WTC11 (cell line): ENCODE measurements around the gene MYBPH. TPM values are rescaled to one million over a fixed set of nuclear protein-coding genes. Genes with fewer than 3 reads are reported as not detected.

Source experiments
- ATAC-seq: fragments of 200-7000 bp; cut with Tn5 transposase; 2 replicates; pipeline ENCODE4 v1.10.0; 2021; ENCODE audit warnings: mild to moderate bottlenecking, moderate library complexity
- CTCF ChIA-PET: fragments of 300-600 bp; sonication (Branson Sonifier 250); formaldehyde crosslinking; loops from one replicate; lab custom pipeline; 2021; ENCODE audit warnings: antibody characterized with exemption; lab: Charles Lee
- POLR2A ChIA-PET: fragments of 350-600 bp; sonication (Branson Sonifier 250); formaldehyde crosslinking; loops from one replicate; lab custom pipeline; 2021; ENCODE audit warnings: antibody characterized with exemption; lab: Charles Lee
- DNase-seq: peaks from one replicate; pipeline ENCODE4 v3.0.0; 2021; ENCODE audit warnings: low spot score
- H3K27ac Mint-ChIP-seq: 2 replicates; pipeline ENCODE4 v1.8.0; 2021; ENCODE audit warnings: mixed read lengths
- H3K27me3 Mint-ChIP-seq: 2 replicates; pipeline ENCODE4 v1.8.0; 2021; ENCODE audit warnings: low read depth, mild to moderate bottlenecking, moderate library complexity, mixed read lengths
- H3K36me3 Mint-ChIP-seq: 2 replicates; pipeline ENCODE4 v1.8.0; 2021; ENCODE audit warnings: mixed read lengths
- H3K4me1 Mint-ChIP-seq: 2 replicates; pipeline ENCODE4 v1.8.0; 2022; ENCODE audit warnings: mixed read lengths
- H3K4me3 Mint-ChIP-seq: 2 replicates; pipeline ENCODE4 v1.8.0; 2021; ENCODE audit warnings: mild to moderate bottlenecking, moderate library complexity, mixed read lengths
- H3K9me3 Mint-ChIP-seq: 2 replicates; pipeline ENCODE4 v1.8.0; 2021; ENCODE audit warnings: mixed read lengths
- ARID4B ChIP-seq: sonication (generic); formaldehyde crosslinking; IDR thresholded peaks from 2 replicates; pipeline ENCODE4 v1.8.0; 2023; ENCODE audit warnings: missing genetic modification reagents, mild to moderate bottlenecking, borderline replicate concordance
- ATF2 ChIP-seq: sonication (generic); formaldehyde crosslinking; IDR thresholded peaks from 2 replicates; pipeline ENCODE4 v1.8.1; 2022; ENCODE audit warnings: low read depth, missing genetic modification reagents, borderline replicate concordance
- CREM ChIP-seq: sonication (generic); formaldehyde crosslinking; IDR thresholded peaks from 2 replicates; pipeline ENCODE4 v1.8.1; 2022; ENCODE audit warnings: mild to moderate bottlenecking, missing genetic modification reagents, moderate library complexity
- EMX1 ChIP-seq: fragments of 250-450 bp; sonication (Bioruptor Pico); IDR thresholded peaks from 2 replicates; pipeline ENCODE4 v1.8.0; 2021; ENCODE audit warnings: mild to moderate bottlenecking
- GABPB1 ChIP-seq: sonication (generic); formaldehyde crosslinking; IDR thresholded peaks from 2 replicates; pipeline ENCODE4 v1.8.1; 2023; ENCODE audit warnings: mild to moderate bottlenecking, missing genetic modification reagents
- GTF2I ChIP-seq: fragments of 250-450 bp; sonication (Bioruptor Pico); conservative IDR thresholded peaks from 2 replicates; pipeline ENCODE4 v1.4.0; 2021; ENCODE audit warnings: mild to moderate bottlenecking
- HMGA2 ChIP-seq: fragments of 250-450 bp; sonication (Bioruptor Pico); IDR thresholded peaks from 2 replicates; pipeline ENCODE4 v1.4.0; 2021; ENCODE audit warnings: mild to moderate bottlenecking, moderate library complexity
- HMGXB4 ChIP-seq: sonication (generic); formaldehyde crosslinking; IDR thresholded peaks from 2 replicates; pipeline ENCODE4 v1.8.1; 2023; ENCODE audit warnings: mild to moderate bottlenecking, moderate library complexity, missing genetic modification reagents
- IRF1 ChIP-seq: sonication (generic); formaldehyde crosslinking; IDR thresholded peaks from 2 replicates; pipeline ENCODE4 v1.8.0; 2023; ENCODE audit warnings: missing genetic modification reagents
- JAZF1 ChIP-seq: fragments of 250-450 bp; sonication (Bioruptor Pico); IDR thresholded peaks from 2 replicates; pipeline ENCODE4 v1.9.0; 2021; ENCODE audit warnings: moderate library complexity, mild to moderate bottlenecking, inconsistent platforms
- KAT7 ChIP-seq: sonication (generic); formaldehyde crosslinking; IDR thresholded peaks from 2 replicates; pipeline ENCODE4 v1.8.1; 2023; ENCODE audit warnings: missing genetic modification reagents, mild to moderate bottlenecking, borderline replicate concordance
- MAX ChIP-seq: sonication (generic); formaldehyde crosslinking; IDR thresholded peaks from 2 replicates; pipeline ENCODE4 v1.8.0; 2022; ENCODE audit warnings: mild to moderate bottlenecking, missing genetic modification reagents
- MXD4 ChIP-seq: fragments of 250-450 bp; sonication (Bioruptor Pico); IDR thresholded peaks from 2 replicates; pipeline ENCODE4 v1.8.0; 2021; ENCODE audit warnings: mild to moderate bottlenecking, moderate library complexity, borderline replicate concordance
- NFYB ChIP-seq: sonication (generic); formaldehyde crosslinking; conservative IDR thresholded peaks from 2 replicates; pipeline ENCODE4 v1.8.0; 2022; ENCODE audit warnings: low read depth, missing genetic modification reagents
- PREB ChIP-seq: sonication (generic); formaldehyde crosslinking; IDR thresholded peaks from 2 replicates; pipeline ENCODE4 v1.8.1; 2022; ENCODE audit warnings: mild to moderate bottlenecking, missing genetic modification reagents, moderate library complexity, borderline replicate concordance
- ZMAT4 ChIP-seq: fragments of 250-450 bp; sonication (Bioruptor Pico); IDR thresholded peaks from 2 replicates; pipeline ENCODE4 v1.9.0; 2021; ENCODE audit warnings: mild to moderate bottlenecking
- ZNF232 ChIP-seq: sonication (generic); formaldehyde crosslinking; IDR thresholded peaks from 2 replicates; pipeline ENCODE4 v1.8.0; 2022; ENCODE audit warnings: mild to moderate bottlenecking, missing genetic modification reagents
- ZNF317 ChIP-seq: sonication (generic); formaldehyde crosslinking; IDR thresholded peaks from 2 replicates; pipeline ENCODE4 v1.8.1; 2023; ENCODE audit warnings: low read depth, mild to moderate bottlenecking, moderate library complexity, missing genetic modification reagents, borderline replicate concordance
- ZNF423 ChIP-seq: fragments of 250-450 bp; sonication (Bioruptor Pico); IDR thresholded peaks from 2 replicates; pipeline ENCODE4 v2.1.2; 2022; ENCODE audit warnings: mild to moderate bottlenecking, moderate library complexity
- total RNA-seq: library from RNA; stranded (reverse); gene quantifications from 3 replicates; pipeline ENCODE4 v1.2.3, GENCODE V29; 2021

The MYBPH gene
- total RNA-seq, 1 experiment from 2014 or later = not detected

GRCh38 chr1:203185585-203185984, 10.0 kb upstream of the MYBPH start:
- peaks cover 32% of the 10 kb centered on the region for H3K4me1 Mint-ChIP-seq
- H3K27ac Mint-ChIP-seq = no peak overlapping the region
- TF ChIP-seq PREB (CRISPR knock-in tag) (no peak), CREM (CRISPR knock-in tag) (no peak), ZNF317 (CRISPR knock-in tag) (no peak), EMX1 (CRISPR knock-in tag) (no peak), IRF1 (no peak), ZNF232 (no peak), ZMAT4 (no peak), GTF2I (CRISPR knock-in tag) (no peak), GABPB1 (CRISPR knock-in tag) (no peak), NFYB (no peak), MXD4 (CRISPR knock-in tag) (no peak), ZNF423 (CRISPR knock-in tag) (no peak), ARID4B (CRISPR knock-in tag) (no peak), MAX (CRISPR knock-in tag) (no peak), HMGXB4 (no peak), HMGA2 (no peak), KAT7 (no peak), ATF2 (CRISPR knock-in tag) (no peak), JAZF1 (CRISPR knock-in tag) (no peak)
- no peaks in the 10 kb centered on the region for H3K9me3 Mint-ChIP-seq
- no peak overlapping the region for H3K4me3 Mint-ChIP-seq
- CTCF ChIA-PET = interaction anchor here (0.7 to 3.5 kb wide), 9 partner anchors 11 to 146 kb away, joined by 3 to 25 read pairs (median 7); partner anchors contain the start of gene ADORA1
- ATAC-seq (no peak), DNase-seq (no peak)
- H3K36me3 Mint-ChIP-seq = no peaks in the 10 kb centered on the region
- POLR2A ChIA-PET = no interaction called here
- peaks cover 2% of the 10 kb centered on the region; the same call in 1 of the 2 replicates for H3K27me3 Mint-ChIP-seq
